ENCODE measurements around the gene PSMC3IP.

Gene PSMC3IP

GRCh38 chr17:42608305-42609181 is 31.0 kb upstream of the PSMC3IP start:
- H3K79me2 ChIP-seq: peaks cover 28% of the 10 kb centered on the region
- no peaks in the 10 kb centered on the region for H3K36me3 ChIP-seq (ENCODE audit: control insufficient read depth, insufficient read depth, low read length)
- TF ChIP-seq CTCF (IDR thresholded peaks at IDR 0.05): no peak
- H3K4me3 ChIP-seq (ENCODE audit: low read depth, low read length): peak overlapping the region; percentile 98
- H3K27me3 ChIP-seq (ENCODE audit: control insufficient read depth, insufficient read depth, low read length): no peaks in the 10 kb centered on the region
- peak overlapping the region; percentile 55 for H3K9ac ChIP-seq
- H2AFZ ChIP-seq: peak overlapping the region; percentile 90
- peak overlapping the region; percentile 97 for H3K4me2 ChIP-seq (ENCODE audit: low read length)
- peak overlapping the region; percentile 81 for H3K27ac ChIP-seq
- peaks cover 3% of the 10 kb centered on the region for H3K4me1 ChIP-seq
- no peaks in the 10 kb centered on the region for H3K9me3 ChIP-seq (ENCODE audit: control insufficient read depth, low read length)

DNA sequence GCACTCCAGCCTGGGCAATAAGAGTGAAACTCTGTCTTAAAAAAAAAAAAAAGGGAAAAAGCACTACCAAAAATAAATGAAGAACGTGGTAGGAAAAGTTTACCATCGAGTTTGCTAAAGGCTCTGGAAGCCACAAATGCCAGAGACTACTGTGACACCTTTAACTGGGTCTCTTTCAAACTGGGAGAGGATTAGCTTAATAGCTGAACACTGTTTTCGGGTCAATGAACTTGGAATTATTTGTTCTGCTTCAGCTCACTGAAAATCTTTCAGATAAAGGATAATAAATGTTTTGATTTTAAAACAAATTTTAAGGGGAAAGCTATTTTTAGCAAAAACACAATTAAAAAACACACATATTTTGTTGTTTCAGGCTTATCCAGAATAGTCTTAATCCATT is 30.2 kb upstream of the PSMC3IP start:
- Histone ChIP-seq H3K9me3 (ENCODE audit: control insufficient read depth, low read length) (no peaks in the 10 kb centered on the region), H2AFZ (no peak overlapping the region), H3K9ac (no peak overlapping the region), H3K27ac (no peak overlapping the region), H3K79me2 (peaks cover 28% of the 10 kb centered on the region), H3K36me3 (ENCODE audit: control insufficient read depth, insufficient read depth, low read length) (no peaks in the 10 kb centered on the region), H3K27me3 (ENCODE audit: control insufficient read depth, insufficient read depth, low read length) (no peaks in the 10 kb centered on the region), H3K4me3 (ENCODE audit: low read depth, low read length) (peak overlapping the region; percentile 98), H3K4me1 (peaks cover 3% of the 10 kb centered on the region), H3K4me2 (ENCODE audit: low read length) (peak overlapping the region; percentile 97)
- no peak for TF ChIP-seq CTCF (IDR thresholded peaks at IDR 0.05)

DNA sequence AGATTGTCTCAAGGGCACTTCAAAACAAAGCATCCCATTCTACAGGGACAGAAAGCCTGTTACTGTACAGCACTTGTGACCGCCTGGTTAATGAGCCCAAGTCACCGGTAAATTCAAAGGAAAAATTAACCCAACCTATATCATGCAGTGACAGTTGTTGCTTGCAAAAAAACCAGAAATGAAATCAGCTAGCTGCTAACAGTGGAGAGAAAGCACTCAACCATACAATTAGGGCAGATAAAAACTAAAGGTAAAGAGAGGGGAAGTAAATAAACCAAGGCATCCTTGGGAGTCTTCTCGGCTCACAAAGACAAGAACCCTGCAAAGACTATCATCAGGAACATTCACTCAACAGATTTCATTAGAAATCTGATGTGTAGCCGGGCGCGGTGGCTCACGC is 25.8 kb upstream of the PSMC3IP start:
- H2AFZ ChIP-seq: no peak overlapping the region
- no peak overlapping the region for H3K4me3 ChIP-seq (ENCODE audit: low read depth, low read length)
- H3K27ac ChIP-seq: no peak overlapping the region
- H3K9ac ChIP-seq: no peak overlapping the region
- no peak overlapping the region for H3K4me2 ChIP-seq (ENCODE audit: low read length)
- no peaks in the 10 kb centered on the region for H3K9me3 ChIP-seq (ENCODE audit: control insufficient read depth, low read length)
- H3K79me2 ChIP-seq: peaks cover 65% of the 10 kb centered on the region
- no peaks in the 10 kb centered on the region for H3K27me3 ChIP-seq (ENCODE audit: control insufficient read depth, insufficient read depth, low read length)
- no peaks in the 10 kb centered on the region for H3K36me3 ChIP-seq (ENCODE audit: control insufficient read depth, insufficient read depth, low read length)
- TF ChIP-seq CTCF (IDR thresholded peaks at IDR 0.05): no peak
- H3K4me1 ChIP-seq: peaks cover 3% of the 10 kb centered on the region

DNA sequence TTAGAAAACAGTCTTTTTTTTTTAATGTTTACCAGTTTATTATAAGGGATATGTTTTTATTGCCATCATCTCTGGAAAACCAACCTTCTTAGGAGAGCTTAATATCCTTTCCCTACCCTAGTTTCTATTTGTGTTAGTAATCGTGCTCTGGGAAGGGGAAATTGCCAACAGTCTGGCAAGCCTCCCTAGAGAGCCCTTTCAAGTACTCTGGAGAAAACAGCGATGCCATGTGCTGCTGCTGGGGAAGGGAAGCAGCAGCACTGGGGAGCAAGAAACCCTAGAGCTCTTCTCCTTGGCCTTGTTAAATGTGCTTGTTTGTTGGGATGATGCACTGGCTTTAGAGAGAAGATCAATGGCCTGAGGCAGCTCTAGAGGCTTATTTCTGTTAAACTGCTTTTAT is 21.4 kb upstream of the PSMC3IP start:
- Histone ChIP-seq H2AFZ (no peak overlapping the region), H3K4me1 (no peaks in the 10 kb centered on the region), H3K36me3 (ENCODE audit: control insufficient read depth, insufficient read depth, low read length) (no peaks in the 10 kb centered on the region), H3K4me2 (ENCODE audit: low read length) (no peak overlapping the region), H3K9me3 (ENCODE audit: control insufficient read depth, low read length) (no peaks in the 10 kb centered on the region), H3K9ac (no peak overlapping the region), H3K27ac (no peak overlapping the region), H3K79me2 (peaks cover 56% of the 10 kb centered on the region), H3K4me3 (ENCODE audit: low read depth, low read length) (no peak overlapping the region), H3K27me3 (ENCODE audit: control insufficient read depth, insufficient read depth, low read length) (no peaks in the 10 kb centered on the region)
- TF ChIP-seq CTCF (IDR thresholded peaks at IDR 0.05): no peak

DNA sequence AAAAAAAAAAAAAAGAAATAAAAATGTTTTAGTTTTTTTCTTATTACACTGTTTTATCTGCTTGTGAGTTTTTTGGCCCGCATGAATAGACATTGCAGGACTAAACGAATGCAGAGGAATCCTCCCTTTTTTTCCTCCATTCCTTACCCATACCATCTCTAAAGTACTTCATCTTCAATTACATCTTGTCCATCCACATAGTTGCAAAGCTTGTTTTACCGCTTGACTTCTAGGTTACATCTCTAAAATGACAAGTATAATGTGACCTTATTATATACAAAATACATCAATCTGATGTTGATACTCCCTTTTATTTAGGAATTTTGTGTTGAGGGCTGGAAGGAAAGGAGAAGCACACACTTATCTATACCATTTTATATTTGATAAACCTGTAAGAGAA is 18.9 kb upstream of the PSMC3IP start:
- Histone ChIP-seq H2AFZ (no peak overlapping the region), H3K4me1 (no peaks in the 10 kb centered on the region), H3K27ac (no peak overlapping the region), H3K27me3 (ENCODE audit: control insufficient read depth, insufficient read depth, low read length) (no peaks in the 10 kb centered on the region), H3K9ac (no peak overlapping the region), H3K36me3 (ENCODE audit: control insufficient read depth, insufficient read depth, low read length) (no peaks in the 10 kb centered on the region), H3K9me3 (ENCODE audit: control insufficient read depth, low read length) (no peaks in the 10 kb centered on the region), H3K4me3 (ENCODE audit: low read depth, low read length) (no peak overlapping the region), H3K4me2 (ENCODE audit: low read length) (no peak overlapping the region), H3K79me2 (peaks cover 62% of the 10 kb centered on the region)
- TF ChIP-seq CTCF (IDR thresholded peaks at IDR 0.05): no peak

Measured in parathyroid adenoma (tissue), 2 donors.